Measurements from ENCODE around the gene FHAD1.

FHAD1 gene

GRCh38 chr1:15445390-15446122 is 198.5 kb downstream of the FHAD1 start:
- ChIA-PET CTCF (interaction anchor here (3.5 kb wide), 1 partner anchor 14 kb away, joined by 15 read pairs; no protein-coding TSS in a partner anchor), POLR2A (no interaction called here)
- DNase-seq (ENCODE audit: extremely low spot score): no peak
- TF ChIP-seq CTCF (IDR thresholded peaks at IDR 0.05; ENCODE audit: control extremely low read depth, extremely low read depth, low read depth, missing control alignments): no peak

GRCh38 chr1:15446212-15446611 is 199.2 kb downstream of the FHAD1 start:
- no peak for TF ChIP-seq CTCF (IDR thresholded peaks at IDR 0.05; ENCODE audit: control extremely low read depth, extremely low read depth, low read depth, missing control alignments)
- ChIA-PET POLR2A (no interaction called here), CTCF (no interaction called here)
- DNase-seq (ENCODE audit: extremely low spot score): no peak

Measured in GM10248 (cell line).